Myocyte (in vitro differentiated cells): ENCODE measurements around the gene SLC40A1. TPM values are rescaled to one million over a fixed set of nuclear protein-coding genes. Genes with fewer than 3 reads are reported as not detected.

ENCODE experiments used
- DNase-seq: peaks from one replicate; pipeline ENCODE4 v3.0.0-alpha.2; 2012; ENCODE audit warnings: low read depth
- polyA plus RNA-seq: library from polyadenylated mRNA; unstranded; fragments of >200 nt; gene quantifications from one replicate; pipeline ENCODE4 v1.2.1, GENCODE V29; 2012; ENCODE audit warnings: missing spikeins
- total RNA-seq: library from RNA; depleted of rRNA; stranded (reverse); fragments of >200 nt; gene quantifications from 2 replicates; pipeline ENCODE4 v1.2.3, GENCODE V29; 2014

Gene SLC40A1, protein sequence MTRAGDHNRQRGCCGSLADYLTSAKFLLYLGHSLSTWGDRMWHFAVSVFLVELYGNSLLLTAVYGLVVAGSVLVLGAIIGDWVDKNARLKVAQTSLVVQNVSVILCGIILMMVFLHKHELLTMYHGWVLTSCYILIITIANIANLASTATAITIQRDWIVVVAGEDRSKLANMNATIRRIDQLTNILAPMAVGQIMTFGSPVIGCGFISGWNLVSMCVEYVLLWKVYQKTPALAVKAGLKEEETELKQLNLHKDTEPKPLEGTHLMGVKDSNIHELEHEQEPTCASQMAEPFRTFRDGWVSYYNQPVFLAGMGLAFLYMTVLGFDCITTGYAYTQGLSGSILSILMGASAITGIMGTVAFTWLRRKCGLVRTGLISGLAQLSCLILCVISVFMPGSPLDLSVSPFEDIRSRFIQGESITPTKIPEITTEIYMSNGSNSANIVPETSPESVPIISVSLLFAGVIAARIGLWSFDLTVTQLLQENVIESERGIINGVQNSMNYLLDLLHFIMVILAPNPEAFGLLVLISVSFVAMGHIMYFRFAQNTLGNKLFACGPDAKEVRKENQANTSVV
- 35.1 and 51.9 TPM in 2 replicates for total RNA-seq
- 15.1 TPM for polyA plus RNA-seq

DNA sequence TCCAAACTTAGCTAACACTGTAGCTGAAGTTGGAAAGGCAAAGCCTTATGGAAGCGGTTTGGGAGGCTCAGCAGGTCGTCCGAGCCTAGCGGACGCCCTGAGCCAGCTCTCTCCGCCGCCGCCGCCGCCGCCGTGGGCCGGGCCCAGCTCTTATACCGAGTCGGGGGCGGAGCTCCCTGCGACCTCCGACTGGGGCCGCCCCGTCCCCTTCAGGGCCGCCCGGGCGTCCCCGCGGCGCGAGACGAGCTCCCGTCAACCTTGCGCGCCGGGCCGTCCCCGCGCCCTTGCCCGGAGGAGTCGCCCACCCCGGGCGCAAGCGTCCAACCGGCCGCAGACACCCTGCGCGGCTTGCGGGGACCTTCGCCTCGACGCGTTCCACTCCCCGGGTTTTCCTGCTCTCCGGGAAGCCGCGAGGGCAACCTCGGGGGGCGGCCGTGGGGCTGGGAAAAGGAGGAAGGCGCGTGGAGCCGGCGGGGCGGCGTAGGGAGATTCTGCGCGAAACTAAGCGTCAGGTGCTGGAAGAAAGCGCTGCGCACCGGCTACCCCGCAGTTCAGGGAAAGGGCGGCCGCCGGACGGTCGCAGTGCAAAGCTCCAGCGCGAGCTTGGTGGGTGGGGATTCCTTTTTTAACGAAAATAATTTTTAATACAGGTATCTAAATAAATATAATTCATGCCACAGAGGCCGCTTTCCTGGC lies at the start of gene SLC40A1:
TSS of gene SLC40A1 (minus strand) at position 129 of the 696 bp plus-strand sequence. CDS start 326 bp downstream, outside the sequence.
- DNase-seq, result peak; percentile 90

DNA sequence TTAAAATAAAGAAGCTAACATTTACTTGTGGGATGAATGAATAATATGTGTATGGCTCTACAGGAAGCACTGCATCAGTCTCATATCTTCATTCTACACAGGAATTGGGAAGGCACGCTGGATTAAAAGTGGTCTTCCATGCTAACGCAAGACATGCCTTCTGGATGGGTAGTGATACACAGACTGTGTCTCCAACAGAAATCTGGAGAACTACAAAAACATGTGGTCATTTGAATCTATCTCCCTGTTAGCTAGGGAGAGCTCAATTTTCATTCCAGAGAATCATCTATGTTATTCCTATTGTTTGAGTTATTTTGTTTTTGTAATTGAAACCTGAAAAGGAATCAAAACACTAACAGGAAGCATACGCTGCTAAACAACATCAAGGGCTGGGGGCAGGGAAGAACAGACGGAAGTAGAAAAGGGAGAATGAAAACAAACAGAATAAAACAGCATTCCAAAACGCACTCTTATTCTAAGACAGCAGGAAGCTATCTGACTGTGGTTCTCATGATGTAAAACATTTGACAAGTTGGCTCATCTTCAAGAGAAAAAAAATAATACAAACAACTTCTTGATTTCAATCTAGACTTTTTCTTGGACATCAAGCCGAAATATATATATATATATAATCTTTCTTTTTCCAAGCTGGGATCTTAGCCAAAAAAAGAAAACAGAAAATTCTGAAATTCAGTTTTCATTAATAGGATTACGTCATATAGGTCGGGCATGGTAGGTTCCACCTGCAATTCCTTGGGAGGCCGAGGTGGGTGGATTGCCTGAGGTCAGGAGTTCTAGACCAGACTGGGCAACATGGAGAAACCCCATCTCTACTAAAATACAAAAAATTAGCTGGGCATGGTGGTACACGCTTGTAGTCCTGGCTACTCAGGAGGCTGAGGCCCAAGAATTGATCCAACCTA lies 49.2 kb upstream of the SLC40A1 start:
- no peak for DNase-seq

DNA sequence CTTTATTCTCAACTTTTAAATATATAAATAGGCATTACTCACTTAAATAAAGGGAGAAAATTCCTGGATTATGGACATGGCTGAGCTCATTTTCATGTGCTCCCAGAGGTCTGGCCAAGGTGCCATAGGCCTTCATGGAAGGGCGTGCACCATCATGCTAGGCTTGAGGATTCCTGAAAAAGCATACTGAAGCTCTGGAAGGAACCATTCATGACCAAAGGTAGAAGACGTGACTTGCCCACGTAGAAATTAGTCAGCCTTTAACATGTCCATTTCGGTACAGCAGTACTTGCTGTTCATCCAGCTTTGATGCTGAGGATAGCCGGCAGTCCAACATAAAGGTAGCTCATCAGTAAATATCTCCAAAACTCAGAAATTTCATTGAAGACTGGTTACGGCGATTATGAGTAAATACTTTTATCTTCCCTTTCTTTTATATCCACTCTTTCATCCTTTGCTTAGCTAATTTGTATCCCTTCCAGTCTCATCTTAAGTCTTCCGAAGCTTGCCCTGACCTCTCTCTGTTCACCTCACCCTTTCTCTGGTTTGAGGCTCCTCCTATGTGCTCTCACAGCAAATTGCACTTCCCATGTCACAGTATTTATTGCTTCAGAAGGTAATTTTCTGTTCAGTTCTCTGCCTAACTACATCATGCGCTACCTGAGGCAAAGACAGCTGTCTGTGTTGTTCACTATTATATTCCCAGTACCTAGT lies 48.4 kb upstream of the SLC40A1 start:
- DNase-seq, result no peak

DNA sequence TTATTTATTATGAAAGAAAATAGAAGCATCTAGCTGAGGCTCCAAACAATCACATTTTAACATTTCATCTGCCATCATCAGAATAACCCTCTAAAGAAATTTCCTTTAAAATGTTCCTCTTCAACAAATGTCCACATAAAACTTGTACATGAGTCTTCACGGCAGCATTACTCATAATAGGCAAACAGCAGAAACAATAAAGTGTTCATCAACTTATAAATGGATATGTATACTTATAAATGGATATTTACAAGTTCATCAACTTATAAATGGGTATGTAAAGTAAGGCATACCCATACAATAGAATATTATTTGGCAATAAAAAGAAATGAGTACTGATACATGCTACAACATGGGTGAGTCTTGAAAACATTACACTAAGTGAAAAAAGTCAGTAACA lies 47.2 kb upstream of the SLC40A1 start:
- no peak for DNase-seq

DNA sequence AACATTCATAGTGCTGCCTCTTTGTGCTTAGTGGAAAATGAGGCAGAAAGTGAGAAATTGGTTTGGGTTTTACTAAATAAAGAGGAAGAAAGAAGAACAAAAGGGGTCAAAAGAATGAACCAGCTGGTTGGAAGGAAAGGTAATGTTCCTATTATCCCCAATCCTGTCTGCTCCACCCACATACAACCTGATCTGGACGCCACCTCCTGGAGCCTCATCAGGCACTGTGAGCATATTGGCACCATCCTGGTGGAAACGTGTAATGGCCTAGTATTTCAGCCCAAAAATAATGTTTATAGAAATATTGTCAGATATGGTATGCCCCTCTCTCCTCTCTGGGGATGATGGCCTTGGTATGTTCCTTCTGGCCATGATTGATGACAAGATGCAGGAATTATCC lies 45.0 kb upstream of the SLC40A1 start:
- no peak for DNase-seq

DNA sequence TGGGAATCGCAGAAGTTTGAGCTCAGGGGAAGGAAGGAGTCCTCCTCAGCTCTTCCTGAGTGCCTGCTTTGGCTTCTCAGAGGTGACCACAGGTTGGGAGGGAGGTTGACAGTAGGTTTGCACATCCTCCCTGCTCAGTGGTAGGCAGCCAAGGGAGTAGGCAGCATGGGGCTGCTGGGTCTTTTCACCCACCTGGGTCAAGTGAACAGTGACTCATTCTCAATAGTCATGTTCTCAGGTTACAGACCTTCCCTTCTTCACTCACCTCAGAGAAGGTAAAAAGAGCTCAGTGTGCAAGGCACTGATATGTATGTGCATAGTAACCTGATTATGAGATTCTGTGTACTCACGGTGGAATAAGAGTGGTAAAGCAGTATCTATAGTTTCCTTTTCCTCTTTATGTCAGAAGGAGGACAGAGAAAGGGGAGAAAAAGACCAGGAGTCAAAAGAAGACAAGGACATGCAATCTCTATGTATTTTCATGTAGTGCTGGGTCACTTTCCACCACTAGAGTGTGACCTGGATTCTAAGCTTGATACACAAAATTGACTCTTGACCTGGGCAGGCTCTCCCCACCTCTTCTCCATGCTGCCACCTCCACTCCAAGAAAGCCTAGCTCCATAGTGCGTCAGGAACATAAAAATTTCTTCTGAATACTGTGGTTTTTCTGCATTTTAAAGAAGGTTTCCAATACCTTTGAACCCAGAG lies 44.2 kb upstream of the SLC40A1 start:
- DNase-seq, result no peak

DNA sequence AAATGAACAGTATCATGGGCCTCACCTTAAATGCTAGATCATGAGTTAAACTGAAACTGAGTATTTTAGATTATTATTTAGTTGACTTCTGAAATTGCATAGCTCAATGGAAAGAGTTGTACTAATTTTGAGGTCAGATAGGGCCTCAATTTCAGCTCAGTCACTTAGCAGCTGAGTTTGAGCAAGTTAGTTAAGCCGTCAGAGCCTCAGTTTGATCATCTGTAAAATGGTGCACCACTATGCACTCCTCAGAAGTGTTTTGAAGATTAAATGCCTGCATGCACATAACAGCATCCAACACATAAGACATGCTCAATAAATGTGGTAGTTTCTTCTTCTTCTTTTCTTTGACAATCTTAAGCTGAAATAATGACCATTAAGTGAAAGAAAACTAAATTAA lies 42.5 kb upstream of the SLC40A1 start:
- no peak for DNase-seq

DNA sequence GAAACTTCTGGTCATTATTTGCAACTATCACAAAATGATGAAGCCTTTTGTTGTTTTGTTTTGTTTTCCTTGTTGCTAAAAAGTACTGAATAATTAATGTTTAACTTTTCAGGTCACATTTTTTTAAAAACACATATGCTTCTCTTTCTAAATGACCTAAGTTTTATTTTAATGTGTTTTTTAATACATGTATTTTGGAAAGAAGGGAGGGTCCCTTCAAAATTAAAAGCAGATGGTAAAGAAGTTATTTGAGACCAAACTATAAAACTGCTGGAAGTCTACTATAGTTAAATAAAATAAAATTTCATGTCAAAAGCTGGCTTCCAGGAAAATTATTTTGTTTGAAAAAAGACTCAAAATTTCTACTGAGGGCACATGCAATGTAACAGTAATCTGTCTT lies 41.2 kb upstream of the SLC40A1 start:
- DNase-seq, result no peak

DNA sequence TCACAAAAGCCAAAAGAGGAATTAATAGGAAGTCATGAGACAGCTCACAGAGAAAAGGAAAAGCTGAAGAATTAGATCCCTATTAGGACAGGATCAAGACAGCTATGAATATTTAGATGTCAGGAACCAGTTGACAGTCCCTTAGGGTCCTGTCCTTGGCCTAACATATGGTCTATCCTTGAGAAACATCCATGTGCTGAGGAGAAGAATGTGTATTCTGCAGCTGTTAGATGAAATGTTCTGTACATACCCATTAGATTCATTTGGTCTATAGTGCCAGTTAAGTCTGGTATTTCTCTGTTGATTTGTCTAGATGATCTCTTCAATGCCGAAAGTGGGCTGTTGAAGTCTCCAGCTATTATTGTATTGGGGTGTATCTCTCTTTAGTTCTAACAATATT lies 37.6 kb upstream of the SLC40A1 start:
- no peak for DNase-seq

DNA sequence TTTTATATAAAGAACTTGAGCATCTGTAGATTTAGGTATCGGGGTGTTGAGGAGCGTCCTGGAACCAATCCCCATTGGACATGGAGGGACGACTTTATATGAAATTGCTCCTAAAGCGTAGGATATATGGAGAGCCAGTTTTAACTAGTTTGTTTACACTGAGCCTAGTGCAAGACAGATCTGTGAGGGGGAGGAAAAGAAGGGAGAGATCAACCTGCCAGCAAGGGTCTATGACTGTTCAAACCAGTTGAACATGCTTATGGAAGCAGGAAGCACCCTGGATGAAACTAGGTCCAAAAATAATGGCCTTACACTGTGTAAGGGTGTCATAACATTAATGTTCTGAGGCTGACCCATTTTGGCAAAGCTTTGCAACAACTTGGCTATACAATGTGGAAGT lies 34.0 kb upstream of the SLC40A1 start:
- no peak for DNase-seq

DNA sequence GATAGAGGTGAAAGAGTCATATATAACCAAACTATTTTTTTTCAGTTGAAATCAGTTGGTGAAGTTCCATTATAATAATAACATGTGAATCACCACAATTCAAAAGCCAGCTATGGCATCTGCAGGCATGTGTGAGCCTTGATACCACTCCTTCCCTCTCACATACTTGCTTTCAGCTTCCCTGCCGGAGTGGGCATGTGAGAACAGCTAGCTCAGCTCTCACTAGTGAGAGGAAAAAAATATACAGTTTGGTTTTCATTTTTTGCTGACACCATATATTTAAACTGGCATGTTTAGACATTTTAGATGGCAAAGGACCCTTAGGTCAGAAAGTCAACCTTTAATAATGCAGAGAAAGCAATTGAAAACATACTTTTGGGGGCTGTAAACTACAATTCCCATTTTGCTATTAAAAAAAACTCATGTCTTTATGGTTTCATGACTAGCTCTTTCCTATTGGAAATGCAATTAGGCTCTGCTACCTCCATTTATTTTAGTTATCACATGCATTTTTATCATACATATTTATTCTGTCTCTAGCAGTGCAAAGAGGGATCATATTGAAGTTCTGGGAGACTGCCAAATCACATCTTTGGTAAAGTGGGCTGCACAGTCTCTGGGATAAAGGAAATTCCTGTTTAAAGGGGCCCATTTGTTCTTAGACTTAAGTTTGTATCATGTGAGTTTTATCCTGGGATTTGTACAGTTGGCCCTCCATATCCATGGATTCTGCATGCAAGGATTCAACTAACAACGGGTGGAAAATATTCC lies 33.2 kb upstream of the SLC40A1 start:
- peak; percentile 88 for DNase-seq

DNA sequence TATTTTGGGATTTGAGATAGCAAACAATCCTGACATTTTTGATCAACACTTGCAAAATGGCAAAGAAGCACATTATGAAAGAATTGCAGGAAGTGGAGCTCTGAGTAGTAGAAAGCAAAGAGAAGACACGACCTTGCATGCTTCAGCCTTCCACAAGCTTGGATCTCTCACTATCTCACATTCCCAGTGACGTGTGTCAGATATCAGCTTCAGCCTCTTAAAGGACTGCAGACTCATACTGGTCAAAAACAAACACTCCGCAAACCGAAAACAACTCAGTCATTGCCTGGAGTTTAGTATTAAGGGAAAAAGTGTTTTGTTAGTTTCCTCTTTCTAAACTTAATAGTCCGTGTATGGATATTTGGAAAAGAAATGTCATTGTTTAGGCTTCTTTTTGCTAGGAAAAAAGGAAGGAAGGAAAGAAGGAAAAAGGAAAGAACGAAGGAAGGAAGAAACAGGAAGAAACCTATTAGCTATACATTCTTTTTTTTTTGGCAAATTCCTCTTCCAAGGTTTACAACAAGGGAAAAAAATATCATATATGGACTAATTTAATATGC lies 32.6 kb upstream of the SLC40A1 start:
- peak; percentile 91 for DNase-seq

DNA sequence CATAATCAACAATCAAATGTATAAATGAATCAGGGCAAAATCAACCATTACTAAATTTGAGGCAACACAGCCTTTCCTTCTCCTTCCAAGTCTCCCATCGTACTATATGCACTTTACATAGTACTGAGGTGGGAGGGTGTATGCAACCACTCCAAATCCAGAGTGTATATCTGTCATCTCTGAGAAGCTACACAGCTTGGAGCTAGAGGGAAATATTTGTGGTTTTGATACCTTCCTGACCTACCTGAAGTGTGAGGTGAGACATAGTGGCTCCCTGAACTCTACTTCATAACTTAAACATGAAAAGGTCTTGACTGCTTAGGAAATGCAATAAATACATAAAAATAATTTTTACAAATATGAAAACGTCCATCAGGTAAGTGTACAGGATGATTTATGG lies 30.1 kb upstream of the SLC40A1 start:
- no peak for DNase-seq

DNA sequence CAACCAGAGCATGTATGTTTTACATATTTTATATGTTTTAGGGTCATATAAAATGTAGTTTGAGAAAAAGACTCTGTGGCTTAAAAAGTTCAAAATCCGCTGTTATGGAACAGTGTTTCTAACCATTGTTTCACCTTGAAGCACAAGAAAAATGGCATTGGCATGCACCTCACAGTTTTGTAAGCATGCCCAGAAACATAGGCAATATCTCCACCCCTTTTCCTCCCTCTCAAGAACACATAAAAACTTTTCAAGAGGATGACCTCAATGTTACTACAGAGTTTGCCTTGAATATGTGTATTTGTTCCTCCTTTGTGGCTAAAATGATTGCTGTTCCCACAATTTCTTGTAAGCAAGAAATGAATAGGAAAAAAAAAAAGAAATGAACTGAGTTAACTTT lies 29.3 kb upstream of the SLC40A1 start:
- no peak for DNase-seq

DNA sequence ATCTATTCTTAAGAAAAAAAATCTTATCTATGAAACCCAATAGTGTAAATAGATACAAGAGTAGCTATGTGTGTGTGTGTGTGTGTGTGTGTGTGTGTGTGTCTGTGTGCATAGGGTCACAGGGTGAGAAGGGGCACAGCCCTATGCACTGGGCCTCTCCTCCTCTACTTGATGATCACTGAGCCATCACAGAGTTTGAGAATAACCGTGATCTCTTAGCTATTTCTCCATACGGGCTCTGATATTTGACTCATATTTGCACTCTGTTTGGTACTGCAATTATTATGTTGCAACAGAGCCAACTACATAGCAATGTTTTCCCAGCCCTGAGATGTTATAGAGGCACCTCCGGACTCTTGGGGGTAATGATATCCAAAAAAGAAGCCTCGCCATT lies 28.8 kb upstream of the SLC40A1 start:
- DNase-seq, result no peak

DNA sequence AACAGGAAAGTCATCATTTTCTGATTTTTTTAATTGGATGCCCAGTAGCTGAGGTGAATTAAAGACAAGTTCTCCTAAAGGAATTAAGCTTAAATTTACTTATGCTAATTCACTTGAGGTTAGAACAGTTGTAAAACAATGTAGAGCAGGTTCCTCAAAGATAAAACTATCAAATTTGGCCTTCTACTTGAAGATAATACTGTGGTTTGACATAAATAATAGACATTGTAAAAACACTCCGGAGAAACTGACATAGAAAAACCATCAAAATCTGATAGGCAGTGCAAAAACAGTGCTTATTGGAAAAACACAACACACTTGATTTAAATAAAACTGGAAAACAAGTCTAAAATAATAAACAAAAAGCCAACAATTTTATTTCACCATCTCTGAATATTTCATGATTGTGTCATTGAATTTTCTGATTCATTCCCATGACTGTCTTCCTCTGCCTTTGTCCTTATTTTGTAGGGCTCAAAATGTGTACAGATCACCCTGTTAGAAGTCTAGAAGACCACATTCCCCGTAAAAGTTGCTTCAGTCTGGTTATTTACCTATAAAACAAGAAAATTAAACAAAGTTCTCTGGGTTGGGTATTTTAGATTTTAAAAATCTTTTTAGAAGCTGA lies 28.3 kb upstream of the SLC40A1 start:
- DNase-seq, result peak; percentile 18

DNA sequence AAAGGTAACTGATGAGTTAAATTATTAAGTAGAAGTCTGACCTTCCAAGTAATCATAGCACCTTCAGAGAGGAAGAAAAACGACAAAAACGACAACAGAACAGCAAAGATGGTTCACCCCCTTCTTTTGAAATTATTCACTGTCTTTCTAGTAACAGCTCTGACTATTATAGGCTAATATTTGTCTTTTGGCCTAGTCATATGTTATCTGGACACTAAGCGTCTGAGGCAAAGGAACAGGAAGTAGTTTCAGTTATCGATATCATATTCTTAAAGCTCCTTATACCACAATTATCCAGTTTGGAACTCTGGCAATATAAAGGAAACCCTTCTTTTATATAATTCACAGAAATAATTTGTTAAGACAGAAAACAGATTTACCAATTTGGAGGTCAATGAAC lies 27.6 kb upstream of the SLC40A1 start:
- no peak for DNase-seq

DNA sequence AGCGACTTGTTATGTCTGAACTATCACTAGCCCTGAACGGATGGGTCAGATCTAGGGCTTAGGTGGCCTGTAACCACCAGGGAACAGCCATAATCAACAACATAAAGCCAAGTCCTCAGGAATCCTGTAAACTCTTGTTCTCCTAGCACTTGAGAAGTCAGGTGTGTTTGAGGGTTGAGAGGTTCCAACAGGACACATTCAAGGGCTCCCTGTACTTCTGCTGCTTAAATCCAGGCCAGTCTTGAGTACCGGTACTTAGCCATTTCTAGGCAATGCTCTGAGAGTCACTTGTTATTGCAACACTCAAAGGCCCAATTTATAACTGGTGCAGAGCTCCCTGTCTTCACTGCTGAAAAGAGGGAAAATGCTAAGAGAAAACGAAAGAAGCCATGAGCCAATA lies 21.6 kb upstream of the SLC40A1 start:
- no peak for DNase-seq
